GM10248 (cell line): ENCODE results near the gene NAV1.

Source experiments
- CTCF ChIA-PET: fragments of 300-600 bp; sonication (Branson Sonifier 250); formaldehyde crosslinking; extraction: SDS; loops from one replicate; lab custom pipeline; 2021; ENCODE audit warnings: antibody characterized with exemption; lab: Yijun Ruan, JAX
- POLR2A ChIA-PET: fragments of 350-650 bp; sonication (Branson Sonifier 250); formaldehyde crosslinking; extraction: SDS; loops from one replicate; lab custom pipeline; 2020; ENCODE audit warnings: antibody characterized with exemption; lab: Yijun Ruan, JAX
- DNase-seq: peaks from one replicate; pipeline ENCODE4 v3.0.0; 2012; ENCODE audit errors: extremely low spot score
- CTCF ChIP-seq: IDR thresholded peaks from 2 replicates; pipeline ENCODE4 v1.5.1; 2012; ENCODE audit warnings: mild to moderate bottlenecking, low read depth; ENCODE audit errors: extremely low read depth, missing control alignments, control extremely low read depth

The NAV1 gene

GRCh38 chr1:201528631-201529252 is 10.2 kb upstream of the NAV1 start:
- CTCF ChIA-PET = interaction anchor here (0.6 to 11.4 kb wide), 5 partner anchors 8 to 176 kb away, joined by 3 to 157 read pairs (median 18); partner anchors contain the start of gene CSRP1

DNA sequence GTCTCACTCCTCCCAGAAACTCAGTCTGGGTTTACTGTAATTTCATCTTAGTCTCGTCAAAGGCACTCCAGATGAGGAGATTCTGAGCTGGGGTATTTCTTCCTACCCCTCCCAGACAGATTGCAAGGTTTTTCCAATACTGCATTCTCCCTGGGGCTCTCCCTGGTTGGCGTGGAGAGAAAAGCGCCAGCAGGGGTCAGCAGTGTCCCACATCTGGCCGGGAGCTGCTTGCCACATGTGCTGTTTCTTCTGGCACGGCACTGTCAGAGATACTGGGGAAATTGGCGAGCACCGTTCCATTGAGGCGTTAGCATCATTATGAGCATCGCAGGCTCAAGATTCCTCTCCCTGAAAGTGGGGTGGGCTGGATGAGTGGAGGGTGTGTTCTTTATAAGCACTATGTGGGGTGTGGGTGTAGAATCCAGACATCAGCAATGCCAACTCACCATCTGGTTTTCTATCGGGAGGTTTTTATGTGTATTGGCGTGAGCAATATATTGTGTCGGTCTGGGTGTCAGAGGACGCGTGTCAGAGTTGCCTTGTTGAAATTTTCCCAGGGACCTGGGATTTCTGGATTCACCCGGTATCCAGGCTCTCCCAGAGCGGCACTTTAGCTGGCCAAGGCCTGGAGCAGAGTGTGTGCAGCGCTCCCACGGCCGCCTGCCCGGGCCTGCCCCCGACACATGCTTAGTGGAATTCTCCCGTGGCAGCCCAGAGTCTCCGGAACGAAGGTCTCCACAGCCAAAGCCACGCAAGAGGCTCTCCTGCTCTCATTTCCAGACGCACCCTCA is 8.0 kb upstream of the NAV1 start:
- CTCF ChIA-PET = interaction anchor here (0.7 to 11.4 kb wide), 17 partner anchors 9 to 280 kb away, joined by 3 to 157 read pairs (median 5); partner anchors contain the start of gene CSRP1
- POLR2A ChIA-PET = no interaction called here
- peak; percentile 67 for TF ChIP-seq CTCF
- DNase-seq = peak; percentile 73

More at GRCh38 chr1:201528631-201529252, 10.2 kb upstream of the NAV1 start:
- POLR2A ChIA-PET = no interaction called here
- no peak for TF ChIP-seq CTCF
- no peak for DNase-seq

GRCh38 chr1:201531551-201532425 is 7.1 kb upstream of the NAV1 start:
- CTCF ChIA-PET = interaction anchor here (0.9 to 11.4 kb wide), 12 partner anchors 8 to 262 kb away, joined by 3 to 157 read pairs (median 6); partner anchors contain the start of gene CSRP1
- POLR2A ChIA-PET = interaction anchor here (0.5 kb wide), 1 partner anchor 78 kb away, joined by 3 read pairs; no protein-coding TSS in a partner anchor
- no peak for DNase-seq
- no peak for TF ChIP-seq CTCF

DNA sequence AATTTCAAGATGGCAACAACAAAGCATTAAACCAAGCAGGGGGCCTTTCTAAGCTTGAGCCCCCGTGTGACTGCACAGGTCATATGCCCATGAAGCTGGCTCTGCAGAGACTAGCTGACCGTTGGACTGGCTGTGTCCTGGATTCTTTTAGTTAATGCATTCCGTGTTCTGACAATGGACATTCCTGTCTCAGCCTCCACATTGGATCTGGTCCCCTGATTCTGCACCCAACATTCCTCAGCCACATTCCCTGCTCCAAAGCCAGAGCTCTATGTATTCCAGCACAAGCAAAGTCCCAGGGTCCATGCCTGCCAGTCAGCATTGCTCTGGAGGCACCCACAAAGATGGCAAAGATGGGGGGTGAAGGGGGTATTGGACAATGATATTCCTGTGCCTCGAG is 5.1 kb upstream of the NAV1 start:
- POLR2A ChIA-PET = no interaction called here
- no peak for TF ChIP-seq CTCF
- no peak for DNase-seq
- CTCF ChIA-PET = interaction anchor here (1.4 to 11.4 kb wide), 5 partner anchors 21 to 170 kb away, joined by 3 to 157 read pairs (median 28); partner anchors contain the start of gene CSRP1

GRCh38 chr1:201535046-201535918 is 3.6 kb upstream of the NAV1 start:
- DNase-seq = no peak
- no peak for TF ChIP-seq CTCF
- ChIA-PET CTCF (interaction anchor here (1.1 to 11.4 kb wide), 11 partner anchors 9 to 258 kb away, joined by 3 to 157 read pairs (median 5); partner anchors contain the start of gene CSRP1), POLR2A (no interaction called here)
